SHP77 (cell line): ENCODE results near the gene DAND5.
"Not testable (repeated sequence)": the region's sequence is repeated elsewhere in the genome, so short reads cannot be mapped to it uniquely, and the experiment has no call there.

ENCODE experiments used
- DNase-seq, 2 experiments: peaks; one replicate each; lab custom pipeline; 2025; lab: John Stamatoyannopoulos, UW

DAND5 gene

GRCh38 chr19:12967907-12968306, 1.5 kb upstream of the DAND5 start:
- DNase-seq: no peak

GRCh38 chr19:12970070-12970820, 869 bp downstream of the DAND5 start:
- no peak for DNase-seq

GRCh38 chr19:12973236-12973635, 3.9 kb downstream of the DAND5 start:
- DNase-seq: no peak

- DNase-seq: no peak
Observed at GRCh38 chr19:12974301-12975220, 5.2 kb downstream of the DAND5 start.

GRCh38 chr19:12975221-12975741, 5.9 kb downstream of the DAND5 start:
- DNase-seq: no peak

GRCh38 chr19:12976109-12976508, 6.7 kb downstream of the DAND5 start:
- DNase-seq: not testable (repeated sequence)

- DNase-seq: no peak
Observed at GRCh38 chr19:12979974-12980373, 10.6 kb downstream of the DAND5 start.

GRCh38 chr19:12982648-12983047, 13.3 kb downstream of the DAND5 start:
- no peak for DNase-seq

GRCh38 chr19:12983091-12983490, 13.7 kb downstream of the DAND5 start:
- no peak for DNase-seq

- DNase-seq: peak; percentile 41 to 65
Observed at GRCh38 chr19:12983542-12984142, 14.3 kb downstream of the DAND5 start.

- no peak for DNase-seq
Observed at GRCh38 chr19:12984143-12984627, 14.8 kb downstream of the DAND5 start.

GRCh38 chr19:12984683-12985048, 15.3 kb downstream of the DAND5 start:
- DNase-seq: no peak

GRCh38 chr19:12985049-12985776, 15.8 kb downstream of the DAND5 start:
- peak; percentile 42 to 63 for DNase-seq

GRCh38 chr19:12986726-12987125, 17.4 kb downstream of the DAND5 start:
- DNase-seq: no peak

- no peak for DNase-seq
Observed at GRCh38 chr19:12987190-12987589, 17.8 kb downstream of the DAND5 start.

- no peak for DNase-seq
Observed at GRCh38 chr19:12987781-12988180, 18.4 kb downstream of the DAND5 start.

GRCh38 chr19:12990431-12990830, 21.1 kb downstream of the DAND5 start:
- DNase-seq: no peak

- no peak for DNase-seq
Observed at GRCh38 chr19:12990853-12991252, 21.5 kb downstream of the DAND5 start.

- no peak for DNase-seq
Observed at GRCh38 chr19:12991296-12991695, 21.9 kb downstream of the DAND5 start.

- no peak for DNase-seq
Observed at GRCh38 chr19:12992729-12993128, 23.4 kb downstream of the DAND5 start.

GRCh38 chr19:12993562-12993961, 24.2 kb downstream of the DAND5 start:
- DNase-seq: no peak
